HAP-1 (cell line): ENCODE data around the gene PCDHA6.
"Not testable (repeated sequence)": the region's sequence is repeated elsewhere in the genome, so short reads cannot be mapped to it uniquely, and the experiment has no call there.

Experiments used
- DNase-seq, 2 experiments: peaks; one replicate each; pipeline ENCODE4 v3.0.0-alpha.2; 2016 to 2020; ENCODE audit warnings: low spot score in 2 of 2
- H3K27me3 ChIP-seq: fragments of 250-450 bp; sonication (Bioruptor Pico); 2 replicates; pipeline ENCODE4 v1.5.1; 2020; ENCODE audit warnings: low read depth, mild to moderate bottlenecking, moderate library complexity
- H3K36me3 ChIP-seq: fragments of 250-450 bp; sonication (Bioruptor Pico); replicated peaks from 2 replicates; pipeline ENCODE4 v1.5.1; 2020; ENCODE audit warnings: mild to moderate bottlenecking
- H3K4me1 ChIP-seq: fragments of 250-450 bp; sonication (Bioruptor Pico); 2 replicates; pipeline ENCODE4 v1.5.1; 2020; ENCODE audit warnings: mild to moderate bottlenecking
- H3K4me3 ChIP-seq: fragments of 250-450 bp; sonication (Bioruptor Pico); 2 replicates; pipeline ENCODE4 v1.5.1; 2020; ENCODE audit warnings: mild to moderate bottlenecking, moderate library complexity
- H3K9me3 ChIP-seq: fragments of 250-450 bp; sonication (Bioruptor Pico); 2 replicates; pipeline ENCODE4 v1.5.1; 2020; ENCODE audit warnings: mild to moderate bottlenecking, moderate library complexity
- in situ Hi-C: fragments of 300-500 bp; cut with MboI; formaldehyde crosslinking; loops from 3 replicates; pipeline ENCODE4 v1.14.3; 2020; ENCODE audit warnings: low sequenced_read_pairs, inconsistent platforms, mixed read lengths

The PCDHA6 gene

GRCh38 chr5:140833993-140834392, 6.2 kb downstream of the PCDHA6 start, which contains the start of gene PCDHA7:
Gene PCDHA7, plus strand, starts transcription at chr5:140834269. Its CDS starts 115 bp downstream, at chr5:140834384.
- DNase-seq: no peak

GRCh38 chr5:140834439-140835008, 6.8 kb downstream of the PCDHA6 start:
- DNase-seq, H3K36me3 ChIP-seq, in situ Hi-C loops, H3K4me3 ChIP-seq, H3K27me3 ChIP-seq, H3K4me1 ChIP-seq, H3K9me3 ChIP-seq: not testable (repeated sequence)

More at GRCh38 chr5:140833993-140834392, 6.2 kb downstream of the PCDHA6 start, which contains the start of gene PCDHA7:
- Histone ChIP-seq H3K36me3 (no peaks in the 10 kb centered on the region), H3K4me1 (no peaks in the 10 kb centered on the region), H3K27me3 (no peaks in the 10 kb centered on the region), H3K4me3 (no peak within 1 kb of the TSS), H3K9me3 (peaks cover 2% of the 10 kb centered on the region; the same call in 1 of the 2 replicates)
- in situ Hi-C loops: no loop called here

- Histone ChIP-seq H3K36me3 (no peaks in the 10 kb centered on the region), H3K9me3 (peaks cover 2% of the 10 kb centered on the region; the same call in 1 of the 2 replicates), H3K4me1 (no peaks in the 10 kb centered on the region), H3K27me3 (no peaks in the 10 kb centered on the region), H3K4me3 (no peak overlapping the region)
- no peak for DNase-seq
- in situ Hi-C loops: no loop called here
Measured at GRCh38 chr5:140835622-140836510, 8.1 kb downstream of the PCDHA6 start.

GRCh38 chr5:140840978-140841962, 13.5 kb downstream of the PCDHA6 start, which contains the start of gene PCDHA8:
Gene PCDHA8, plus strand, starts transcription at chr5:140841187. Its CDS starts 135 bp downstream, at chr5:140841322.
- peak in 1 of 2 experiments; percentile 40 for DNase-seq
- H3K4me3 ChIP-seq: no peak within 1 kb of the TSS

GRCh38 chr5:140842798-140843733, 15.3 kb downstream of the PCDHA6 start:
- in situ Hi-C loops: no loop called here
- no peaks in the 10 kb centered on the region for H3K36me3 ChIP-seq
- no peak overlapping the region for H3K4me3 ChIP-seq
- H3K9me3 ChIP-seq: no peaks in the 10 kb centered on the region
- H3K27me3 ChIP-seq: no peaks in the 10 kb centered on the region
- no peak for DNase-seq
- H3K4me1 ChIP-seq: no peaks in the 10 kb centered on the region

More at GRCh38 chr5:140840978-140841962, 13.5 kb downstream of the PCDHA6 start, which contains the start of gene PCDHA8:
- Histone ChIP-seq H3K27me3 (no peaks in the 10 kb centered on the region), H3K36me3 (no peaks in the 10 kb centered on the region), H3K4me1 (no peaks in the 10 kb centered on the region), H3K9me3 (no peaks in the 10 kb centered on the region)
- in situ Hi-C loops: no loop called here

DNA sequence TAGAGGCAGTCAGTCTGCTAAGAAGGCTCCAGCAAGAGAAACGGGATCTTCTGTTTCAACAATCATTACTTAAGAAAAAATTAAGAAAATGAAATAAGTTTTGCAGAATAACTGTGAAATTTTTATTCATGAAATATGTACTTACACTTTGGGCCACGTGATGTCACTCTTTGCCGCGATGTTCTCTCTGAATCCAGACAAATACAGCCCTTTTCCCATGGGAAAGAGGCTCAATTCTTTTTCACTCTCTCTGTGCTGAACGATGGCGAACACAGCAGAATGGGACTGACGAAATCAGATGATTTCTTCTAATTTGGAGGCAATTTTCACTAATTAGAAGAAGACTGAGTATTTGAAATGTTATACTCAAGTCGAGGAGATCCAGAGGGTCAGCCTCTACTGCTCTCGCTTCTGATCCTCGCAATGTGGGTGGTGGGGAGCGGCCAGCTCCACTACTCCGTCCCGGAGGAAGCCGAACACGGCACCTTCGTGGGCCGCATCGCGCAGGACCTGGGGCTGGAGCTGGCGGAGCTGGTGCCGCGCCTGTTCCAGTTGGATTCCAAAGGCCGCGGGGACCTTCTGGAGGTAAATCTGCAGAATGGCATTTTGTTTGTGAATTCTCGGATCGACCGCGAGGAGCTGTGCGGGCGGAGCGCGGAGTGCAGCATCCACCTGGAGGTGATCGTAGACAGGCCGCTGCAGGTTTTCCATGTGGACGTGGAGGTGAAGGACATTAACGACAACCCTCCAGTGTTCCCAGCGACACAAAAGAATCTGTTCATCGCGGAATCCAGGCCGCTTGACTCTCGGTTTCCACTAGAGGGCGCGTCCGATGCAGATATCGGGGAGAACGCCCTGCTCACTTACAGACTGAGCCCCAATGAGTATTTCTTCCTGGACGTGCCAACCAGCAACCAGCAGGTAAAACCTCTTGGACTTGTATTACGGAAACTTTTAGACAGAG, 20.7 kb downstream of the PCDHA6 start, which contains the start of gene PCDHA9:
Gene PCDHA9, plus strand, starts transcription at position 244 of the 964 bp plus-strand sequence. Its CDS starts 114 bp downstream, at position 358.
- DNase-seq, H3K27me3 ChIP-seq, H3K4me3 ChIP-seq, H3K4me1 ChIP-seq, H3K9me3 ChIP-seq, H3K36me3 ChIP-seq, in situ Hi-C loops: not testable (repeated sequence)

- H3K4me3 ChIP-seq, DNase-seq, H3K9me3 ChIP-seq, H3K4me1 ChIP-seq, in situ Hi-C loops, H3K36me3 ChIP-seq, H3K27me3 ChIP-seq: not testable (repeated sequence)
Measured at GRCh38 chr5:140849831-140850634, 22.3 kb downstream of the PCDHA6 start.

DNA sequence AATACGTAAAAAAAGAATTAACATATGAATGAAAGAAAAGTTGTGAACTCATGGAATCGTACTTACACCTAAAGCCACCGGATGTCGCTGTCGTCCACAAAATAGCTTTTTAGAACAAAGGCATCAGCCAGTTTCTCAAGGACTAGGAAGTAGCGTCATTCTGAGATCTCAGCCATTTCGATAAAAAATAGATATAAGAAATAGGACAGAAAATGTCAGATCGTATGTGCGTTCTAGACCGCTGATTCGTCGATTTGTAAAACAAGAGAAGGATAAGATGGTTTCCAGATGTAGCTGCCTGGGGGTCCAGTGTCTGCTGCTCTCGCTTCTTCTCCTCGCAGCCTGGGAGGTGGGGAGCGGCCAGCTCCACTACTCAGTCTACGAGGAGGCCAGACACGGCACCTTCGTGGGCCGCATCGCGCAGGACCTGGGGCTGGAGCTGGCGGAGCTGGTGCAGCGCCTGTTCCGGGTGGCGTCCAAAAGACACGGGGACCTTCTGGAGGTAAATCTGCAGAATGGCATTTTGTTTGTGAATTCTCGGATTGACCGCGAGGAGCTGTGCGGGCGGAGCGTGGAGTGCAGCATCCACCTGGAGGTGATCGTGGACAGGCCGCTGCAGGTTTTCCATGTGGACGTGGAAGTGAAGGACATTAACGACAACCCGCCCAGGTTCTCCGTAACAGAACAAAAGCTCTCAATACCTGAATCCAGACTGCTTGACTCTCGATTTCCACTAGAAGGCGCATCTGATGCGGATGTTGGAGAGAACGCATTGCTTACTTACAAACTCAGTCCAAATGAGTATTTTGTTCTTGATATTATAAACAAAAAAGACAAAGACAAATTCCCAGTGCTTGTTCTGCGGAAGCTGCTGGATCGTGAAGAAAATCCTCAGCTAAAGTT, 28.3 kb downstream of the PCDHA6 start, which contains the start of gene PCDHA10:
Gene PCDHA10, plus strand, starts transcription at position 126 of the 903 bp plus-strand sequence. Its CDS starts 152 bp downstream, at position 278.
- in situ Hi-C loops: no loop called here
- H3K36me3 ChIP-seq: no peaks in the 10 kb centered on the region
- H3K27me3 ChIP-seq: no peaks in the 10 kb centered on the region
- H3K4me1 ChIP-seq: no peaks in the 10 kb centered on the region
- no peaks in the 10 kb centered on the region for H3K9me3 ChIP-seq
- H3K4me3 ChIP-seq: no peak within 1 kb of the TSS
- peak in 1 of 2 experiments; percentile 34 for DNase-seq

DNA sequence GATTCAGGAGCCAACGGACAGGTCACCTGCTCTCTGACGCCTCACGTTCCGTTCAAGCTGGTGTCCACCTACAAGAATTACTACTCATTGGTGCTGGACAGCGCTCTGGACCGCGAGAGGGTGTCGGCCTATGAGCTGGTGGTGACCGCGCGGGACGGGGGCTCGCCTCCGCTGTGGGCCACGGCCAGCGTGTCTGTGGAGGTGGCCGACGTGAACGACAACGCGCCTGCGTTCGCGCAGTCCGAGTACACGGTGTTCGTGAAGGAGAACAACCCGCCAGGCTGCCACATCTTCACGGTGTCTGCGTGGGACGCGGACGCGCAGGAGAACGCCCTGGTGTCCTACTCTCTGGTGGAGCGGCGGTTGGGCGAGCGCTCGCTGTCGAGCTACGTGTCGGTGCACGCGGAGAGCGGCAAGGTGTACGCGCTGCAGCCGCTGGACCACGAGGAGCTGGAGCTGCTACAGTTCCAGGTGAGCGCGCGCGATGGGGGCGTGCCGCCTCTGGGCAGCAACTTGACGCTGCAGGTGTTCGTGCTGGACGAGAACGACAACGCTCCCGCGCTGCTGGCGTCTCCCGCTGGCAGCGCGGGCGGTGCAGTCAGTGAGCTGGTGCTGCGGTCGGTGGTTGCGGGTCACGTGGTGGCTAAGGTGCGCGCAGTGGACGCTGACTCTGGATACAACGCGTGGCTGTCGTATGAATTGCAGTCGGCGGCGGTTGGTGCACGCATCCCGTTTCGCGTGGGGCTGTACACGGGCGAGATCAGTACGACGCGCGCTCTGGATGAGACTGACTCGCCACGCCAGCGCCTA, 29.6 kb downstream of the PCDHA6 start:
- in situ Hi-C loops: no loop called here
- H3K4me1 ChIP-seq: no peaks in the 10 kb centered on the region
- H3K27me3 ChIP-seq: no peaks in the 10 kb centered on the region
- no peak overlapping the region for H3K4me3 ChIP-seq
- H3K9me3 ChIP-seq: no peaks in the 10 kb centered on the region
- DNase-seq: no peak
- H3K36me3 ChIP-seq: no peaks in the 10 kb centered on the region

DNA sequence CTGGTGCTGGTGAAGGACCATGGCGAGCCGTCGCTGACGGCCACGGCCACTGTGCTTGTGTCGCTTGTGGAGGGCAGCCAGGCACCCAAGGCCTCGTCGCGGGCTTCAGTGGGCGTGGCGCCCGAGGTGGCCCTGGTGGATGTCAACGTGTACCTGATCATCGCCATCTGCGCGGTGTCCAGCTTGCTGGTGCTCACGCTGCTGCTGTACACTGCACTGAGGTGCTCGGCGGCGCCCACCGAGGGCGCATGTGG, 30.2 kb downstream of the PCDHA6 start:
- Histone ChIP-seq H3K9me3 (no peaks in the 10 kb centered on the region), H3K4me1 (no peaks in the 10 kb centered on the region), H3K36me3 (no peaks in the 10 kb centered on the region), H3K27me3 (no peaks in the 10 kb centered on the region), H3K4me3 (no peak overlapping the region)
- DNase-seq: no peak
- in situ Hi-C loops: no loop called here
